NCI-H510A treated with DMSO at 0.1 percent for 48 hours (cell line): ENCODE data around the gene PPA2.
"Not testable (repeated sequence)": the region's sequence is repeated elsewhere in the genome, so short reads cannot be mapped to it uniquely, and the experiment has no call there.

ENCODE experiments used
- DNase-seq: peaks from one replicate; lab custom pipeline; 2025; lab: John Stamatoyannopoulos, UW

Gene PPA2

GRCh38 chr4:105458541-105458940 lies 15.3 kb downstream of the PPA2 start:
- DNase-seq: not testable (repeated sequence)

GRCh38 chr4:105458001-105458400 lies 15.9 kb downstream of the PPA2 start:
- DNase-seq: no peak

DNA sequence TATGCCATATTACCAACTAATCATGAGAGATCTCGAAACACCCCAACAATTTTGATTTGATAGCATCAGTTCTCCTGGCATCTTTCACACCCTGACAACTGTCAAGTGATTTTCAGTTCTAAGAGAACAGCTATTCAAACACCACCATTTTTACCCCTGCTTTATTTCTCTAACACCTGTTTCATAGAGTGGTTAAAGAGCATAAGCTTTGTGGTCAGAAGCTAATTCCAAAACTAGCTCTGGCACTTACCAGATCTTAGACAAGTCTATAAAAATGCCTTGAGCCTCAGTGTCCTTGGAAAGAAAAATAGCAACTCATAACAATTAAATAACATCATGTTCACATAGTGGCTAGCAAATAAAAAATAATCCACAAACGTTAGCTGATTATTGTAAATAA lies 17.9 kb downstream of the PPA2 start:
- no peak for DNase-seq

GRCh38 chr4:105455182-105455581 lies 18.7 kb downstream of the PPA2 start:
- DNase-seq: no peak

DNA sequence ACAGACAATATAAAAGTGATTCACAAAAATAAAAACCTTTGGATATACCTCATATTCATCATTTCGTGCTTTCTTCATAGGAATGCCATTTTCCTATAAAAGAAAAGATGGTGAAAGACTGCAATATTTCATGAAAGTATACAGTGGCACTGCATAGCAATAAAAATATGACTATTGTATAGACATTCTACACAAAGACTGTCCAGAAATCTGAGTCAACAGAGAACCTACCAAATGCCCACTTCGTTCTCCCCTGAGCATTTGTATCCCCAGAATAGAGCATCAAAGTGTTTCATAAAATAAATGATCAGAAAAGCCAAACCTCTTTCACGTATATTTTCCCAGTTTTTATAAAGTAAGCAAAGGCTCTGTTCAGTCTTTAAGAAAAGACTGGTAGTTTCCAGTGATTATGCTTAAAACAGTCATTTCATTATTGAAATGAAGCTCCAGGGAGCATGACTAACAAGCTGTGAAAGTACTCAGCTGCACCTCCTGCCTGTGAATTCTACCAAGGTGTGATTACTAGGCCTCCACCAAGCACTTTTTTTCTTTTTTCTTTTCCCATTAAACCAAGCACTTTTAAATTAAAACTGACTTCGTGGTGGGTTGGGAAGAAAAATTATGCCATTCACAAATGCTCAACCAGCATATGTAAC lies 20.2 kb downstream of the PPA2 start:
- no peak for DNase-seq

- peak; percentile 45 for DNase-seq
These were observed 22.5 kb downstream of the PPA2 start for GRCh38 chr4:105451346-105451745.

DNA sequence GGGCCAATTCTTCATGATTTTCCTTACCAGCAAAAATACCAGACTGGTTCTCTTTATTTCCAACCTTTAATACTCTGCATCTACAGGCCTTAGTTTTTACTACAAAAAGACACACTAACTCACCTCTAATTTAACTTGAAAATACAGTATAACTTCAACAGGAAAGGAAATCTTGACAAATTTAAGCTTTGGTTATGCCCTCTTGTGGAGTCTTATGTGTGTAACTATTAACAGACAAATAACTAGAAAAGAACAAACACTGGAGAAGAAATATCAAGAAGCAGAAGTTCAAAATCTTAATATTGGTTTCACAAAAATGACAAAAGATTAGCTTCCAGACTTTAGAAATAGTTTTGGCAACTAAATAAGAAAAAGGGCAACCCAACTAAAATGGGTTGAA lies 33.0 kb downstream of the PPA2 start:
- DNase-seq: no peak

DNA sequence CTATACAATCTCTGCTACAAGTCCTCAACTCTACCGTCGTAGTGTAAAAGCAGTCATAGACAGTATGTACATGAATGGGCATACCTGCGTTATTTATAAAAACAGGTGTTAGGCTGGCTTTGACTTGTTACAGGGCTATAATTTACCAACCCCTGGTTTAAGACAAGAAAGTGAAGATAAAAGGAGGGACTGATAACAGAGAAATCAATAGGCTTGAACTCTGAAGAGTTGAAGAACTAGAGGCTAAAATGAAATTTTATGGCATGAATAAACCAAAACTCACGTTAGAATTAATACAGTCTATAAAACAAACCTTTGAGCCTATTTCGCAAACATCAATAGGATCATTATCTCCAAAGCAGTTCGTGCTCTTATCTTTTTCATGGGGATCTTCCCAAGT lies 36.2 kb downstream of the PPA2 start:
- DNase-seq: no peak

DNA sequence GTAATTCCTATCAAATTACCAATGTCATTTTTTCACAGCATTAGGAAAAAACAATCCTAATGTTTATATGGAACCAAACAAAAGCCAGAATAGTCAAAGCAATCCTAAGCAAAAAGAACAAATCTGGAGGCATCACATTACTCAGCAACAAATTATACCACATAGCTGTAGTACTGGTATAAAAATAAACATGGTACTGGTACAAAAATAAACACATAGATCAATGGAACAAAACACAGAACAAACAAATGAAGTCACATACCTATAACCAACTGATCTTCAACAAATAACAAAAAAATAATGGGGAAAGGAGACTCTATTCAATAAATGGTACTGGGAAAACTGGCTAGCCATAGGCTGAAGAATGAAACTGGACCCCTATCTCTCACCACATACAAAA lies 37.4 kb downstream of the PPA2 start:
- no peak for DNase-seq

DNA sequence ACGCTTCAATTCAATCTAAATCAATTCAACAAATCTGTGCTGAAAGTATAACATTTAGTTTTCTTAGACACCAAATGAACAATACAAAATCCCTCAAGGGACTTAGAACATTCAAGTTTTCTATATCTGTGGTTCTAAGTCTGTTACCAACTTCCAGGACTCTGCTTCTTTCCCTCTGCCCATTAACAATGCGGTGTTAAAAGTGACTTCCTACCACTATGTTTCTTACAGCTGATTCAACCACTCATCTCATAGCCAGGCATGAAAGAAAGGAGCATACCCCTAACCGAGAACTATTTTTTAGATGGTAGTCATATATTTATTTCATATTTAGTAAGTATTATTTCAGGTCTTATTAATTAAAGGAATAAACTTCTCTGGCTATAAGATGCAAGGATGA lies 38.9 kb downstream of the PPA2 start:
- DNase-seq: no peak

DNA sequence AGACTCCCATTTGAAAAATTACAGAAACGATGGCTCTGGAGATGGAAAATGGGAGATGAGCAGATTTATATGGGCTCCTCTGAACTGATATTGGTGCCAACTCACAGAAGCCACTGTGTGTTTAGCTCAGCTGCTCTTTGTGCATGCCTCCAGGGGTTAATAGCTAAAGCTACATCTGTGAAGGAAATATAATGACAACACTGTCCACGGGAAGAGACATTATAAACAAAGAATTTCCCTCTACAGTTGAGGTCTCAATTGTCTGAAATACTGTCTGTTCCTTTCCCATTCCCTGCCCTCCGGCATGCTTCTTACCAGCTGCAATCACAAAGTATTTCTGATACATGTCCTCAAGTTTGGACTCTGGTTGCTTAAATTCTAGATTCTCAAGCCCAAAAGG lies 40.4 kb downstream of the PPA2 start:
- DNase-seq: no peak

DNA sequence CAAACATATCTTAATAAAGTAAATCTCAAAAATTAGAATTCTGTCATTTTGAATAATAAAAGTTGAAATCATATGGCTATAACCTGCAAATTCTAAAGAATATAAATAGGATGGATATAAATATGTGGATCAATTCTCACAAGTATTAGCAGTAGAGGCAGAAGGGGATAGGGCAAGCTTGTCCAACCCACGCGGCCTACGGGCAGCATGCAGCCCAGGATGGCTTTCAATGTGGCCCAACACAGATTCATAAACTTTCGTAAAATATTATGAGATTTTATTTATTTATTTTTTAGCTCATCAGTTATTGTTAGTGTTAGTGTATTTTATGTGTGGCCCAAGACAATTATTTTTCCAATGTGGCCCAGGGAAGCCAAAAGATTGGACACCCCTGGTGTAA lies 41.4 kb downstream of the PPA2 start:
- DNase-seq: no peak

- no peak for DNase-seq
These were observed 43.1 kb downstream of the PPA2 start for GRCh38 chr4:105430811-105431210.

GRCh38 chr4:105426187-105426897 lies 47.5 kb downstream of the PPA2 start:
- DNase-seq: no peak

DNA sequence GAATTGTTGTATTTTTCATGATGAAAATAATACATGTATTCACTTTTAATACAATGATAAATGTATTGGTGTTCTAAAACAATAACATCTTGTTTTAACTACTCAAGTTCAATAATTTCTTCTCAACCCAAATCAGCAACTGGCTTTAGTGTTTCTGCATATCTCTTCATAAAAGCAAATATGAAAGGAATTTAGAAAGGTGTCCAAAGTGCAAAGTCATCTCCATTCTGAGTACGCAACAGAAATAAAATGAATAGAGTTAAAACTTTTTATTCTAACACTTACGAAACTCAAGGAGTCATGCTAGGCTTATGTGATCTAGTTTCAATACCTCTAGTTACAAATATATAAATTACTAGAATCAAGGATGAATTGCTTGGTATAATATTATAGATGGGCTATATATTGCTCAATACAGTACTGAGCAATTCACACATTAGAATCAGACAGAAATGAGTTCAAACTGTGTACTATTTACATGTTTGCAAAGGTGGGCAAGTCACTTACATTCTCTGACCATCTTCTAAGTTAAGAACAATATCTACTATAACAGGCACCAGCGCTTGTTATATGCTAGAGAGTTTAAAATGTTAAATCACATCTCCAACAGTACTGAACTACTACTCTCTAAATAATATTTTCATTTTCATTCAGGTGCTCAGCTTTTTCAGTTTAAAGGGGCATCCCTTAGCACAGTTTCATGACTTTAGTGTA lies 51.5 kb downstream of the PPA2 start:
- no peak for DNase-seq

DNA sequence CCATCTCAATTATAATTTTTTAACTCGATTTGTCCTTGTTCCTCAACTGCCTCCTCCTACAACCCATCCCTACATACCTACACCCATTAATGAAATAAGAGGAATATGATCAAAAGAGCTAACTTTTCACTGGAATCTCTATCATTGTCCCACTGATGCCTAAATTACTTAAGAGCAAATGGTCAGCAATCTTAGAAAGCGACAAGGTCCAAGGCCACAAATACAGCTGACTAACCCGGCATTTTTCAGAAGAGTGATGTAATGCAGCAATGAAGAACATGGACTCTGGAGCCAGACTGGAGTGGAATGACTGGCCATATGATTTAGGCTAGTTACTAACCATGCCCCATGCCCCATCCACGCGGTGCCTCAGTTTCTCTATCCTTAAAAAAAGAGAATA lies 56.2 kb downstream of the PPA2 start:
- DNase-seq: no peak

DNA sequence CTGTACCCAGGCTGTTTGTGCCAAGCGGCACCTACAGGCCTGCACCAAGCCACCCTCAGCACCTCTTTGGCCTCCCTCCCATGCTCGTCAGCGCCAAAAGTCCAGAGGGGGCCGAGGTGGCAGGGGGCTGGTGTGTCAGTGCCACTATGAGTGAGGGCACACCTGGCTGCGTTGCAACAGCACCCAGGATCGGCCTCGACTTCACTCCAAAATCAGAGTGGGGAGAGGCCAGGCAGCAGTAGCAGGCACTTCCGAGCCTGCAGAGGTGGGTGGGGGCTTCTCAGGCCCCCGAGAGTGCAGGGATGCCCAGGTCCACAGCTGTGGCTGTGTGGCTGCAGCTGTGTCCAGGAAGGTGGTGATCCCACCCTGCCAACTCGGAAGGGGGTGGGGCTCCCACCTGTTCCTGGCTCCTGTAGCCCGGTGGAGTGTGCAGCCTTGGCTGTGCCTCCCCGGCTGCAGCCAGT lies 58.5 kb downstream of the PPA2 start:
- DNase-seq: no peak

DNA sequence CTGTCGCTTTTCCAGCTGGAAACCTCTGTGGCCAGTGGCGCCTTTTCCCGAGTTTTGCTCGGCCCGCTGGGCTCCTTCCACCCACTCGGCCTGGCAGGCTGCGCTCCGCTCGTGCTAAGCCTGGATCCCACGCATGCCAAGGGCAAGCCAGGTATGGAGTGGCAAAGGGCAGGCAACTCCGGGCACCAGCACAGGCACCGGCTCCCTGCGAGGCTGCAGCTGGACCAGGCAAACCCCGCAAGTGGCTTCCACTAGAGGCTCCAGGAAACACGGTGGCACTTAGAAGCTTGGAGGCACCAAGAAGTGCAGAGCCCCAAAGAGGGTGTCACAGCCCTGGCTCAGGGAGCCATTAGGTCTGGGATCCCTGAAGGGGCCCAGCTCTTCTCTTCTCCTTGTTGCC lies 59.5 kb downstream of the PPA2 start:
- DNase-seq: no peak

- DNase-seq: not testable (repeated sequence)
These were observed 64.7 kb downstream of the PPA2 start for GRCh38 chr4:105409135-105409534.

GRCh38 chr4:105400901-105401677 lies 72.8 kb downstream of the PPA2 start:
- DNase-seq: no peak

- no peak for DNase-seq
These were observed 74.2 kb downstream of the PPA2 start for GRCh38 chr4:105399532-105400161.

DNA sequence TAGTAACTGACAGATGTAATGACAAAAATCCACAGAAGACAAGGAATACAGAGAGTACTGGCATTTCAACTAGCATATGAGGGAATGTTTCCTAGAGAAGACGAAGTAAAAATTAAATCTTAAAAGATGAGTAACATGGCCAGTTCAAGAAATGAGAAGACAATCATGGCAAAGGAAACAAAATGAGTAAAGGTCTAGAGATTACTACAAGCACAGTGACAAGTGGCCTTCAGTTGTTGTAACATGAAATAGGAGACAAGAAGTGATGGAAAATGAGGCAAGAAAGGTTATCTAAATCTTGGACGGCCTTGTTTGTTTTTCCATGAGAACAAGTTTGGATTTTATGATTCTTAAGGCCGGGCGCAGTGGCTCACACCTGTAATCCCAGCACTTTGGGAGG lies 81.0 kb downstream of the PPA2 start:
- DNase-seq: no peak
